CD4-positive, alpha-beta T cell treated with Interleukin-15 for 1 hour (primary cell): ENCODE measurements around the gene KCNH2.
A peak's percentile ranks its signal among the peaks of the same experiment; 100 is the strongest.

Experiments
- DNase-seq: peaks from one replicate; pipeline ENCODE4 v3.0.0-alpha.2; 2020

The KCNH2 gene

GRCh38 chr7:150974468-150975391 lies 3.4 kb downstream of the KCNH2 start:
- peak; percentile 84 for DNase-seq

- DNase-seq, result peak; percentile 39
Observed at GRCh38 chr7:150973571-150974451, 4.3 kb downstream of the KCNH2 start.

GRCh38 chr7:150972741-150973140 lies 5.4 kb downstream of the KCNH2 start:
- no peak for DNase-seq

- DNase-seq, result no peak
Observed at GRCh38 chr7:150972023-150972468, 6.1 kb downstream of the KCNH2 start.

- no peak for DNase-seq
Observed at GRCh38 chr7:150971242-150972022, 6.7 kb downstream of the KCNH2 start.

GRCh38 chr7:150970424-150970823 lies 7.7 kb downstream of the KCNH2 start:
- no peak for DNase-seq

- DNase-seq, result no peak
Observed at GRCh38 chr7:150969475-150969874, 8.6 kb downstream of the KCNH2 start.

GRCh38 chr7:150968734-150969372 lies 9.3 kb downstream of the KCNH2 start:
- DNase-seq, result no peak

- DNase-seq, result no peak
Observed at GRCh38 chr7:150968056-150968733, 9.9 kb downstream of the KCNH2 start.

- no peak for DNase-seq
Observed at GRCh38 chr7:150967349-150967748, 10.8 kb downstream of the KCNH2 start.

GRCh38 chr7:150966002-150966401 lies 12.1 kb downstream of the KCNH2 start:
- no peak for DNase-seq

- no peak for DNase-seq
Observed at GRCh38 chr7:150965273-150965830, 12.8 kb downstream of the KCNH2 start.

GRCh38 chr7:150964593-150965111 lies 13.5 kb downstream of the KCNH2 start:
- no peak for DNase-seq

GRCh38 chr7:150963707-150964559 lies 14.2 kb downstream of the KCNH2 start:
- no peak for DNase-seq

- DNase-seq, result peak; percentile 61
Observed at GRCh38 chr7:150962553-150963399, 15.3 kb downstream of the KCNH2 start.

GRCh38 chr7:150962290-150962552 lies 15.9 kb downstream of the KCNH2 start:
- no peak for DNase-seq

- no peak for DNase-seq
Observed at GRCh38 chr7:150961510-150962289, 16.4 kb downstream of the KCNH2 start.
